OCI-LY1 (cell line): Measurements from ENCODE around the gene UBR3.
A peak's percentile ranks its signal among the peaks of the same experiment; 100 is the strongest.

Source experiments
- EZH2 ChIP-seq: fragments of 200-600 bp; sonication (generic), shearing (Covaris generic); IDR thresholded peaks from 2 replicates; pipeline ENCODE4 v1.8.0; 2017; ENCODE audit warnings: borderline replicate concordance, mixed run types, mild to moderate bottlenecking, antibody characterized with exemption, low read length, moderate library complexity, mixed read lengths
- TF ChIP-seq, protein P1 (sequence below): fragments of 200-600 bp; sonication (generic), shearing (Covaris generic); IDR thresholded peaks from 2 replicates; pipeline ENCODE4 v1.5.1; 2017; ENCODE audit warnings: mild to moderate bottlenecking, antibody characterized with exemption, low read length, moderate library complexity, mixed read lengths

DNA sequence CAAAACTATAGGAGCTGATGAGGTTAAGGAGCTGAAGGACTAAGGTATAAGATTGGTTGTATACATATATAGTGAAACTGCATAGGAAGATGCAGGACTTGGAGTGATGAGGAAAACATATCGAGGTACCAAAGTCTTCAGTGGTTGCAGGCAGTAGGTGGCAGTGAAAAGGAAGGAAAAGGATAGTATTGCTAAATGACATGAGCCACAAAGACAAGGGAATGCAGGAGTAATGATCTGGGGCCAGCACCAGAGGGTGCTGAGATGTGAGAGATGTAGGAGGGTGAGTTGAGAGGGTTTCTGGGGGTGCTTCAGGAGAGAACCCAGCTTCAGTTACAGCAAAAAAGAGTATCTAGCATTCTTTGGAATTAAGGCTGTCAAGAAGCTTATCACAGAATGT, 178.4 kb downstream of the UBR3 start:
- no peak for TF ChIP-seq EZH2
- TF ChIP-seq, protein P1, sequence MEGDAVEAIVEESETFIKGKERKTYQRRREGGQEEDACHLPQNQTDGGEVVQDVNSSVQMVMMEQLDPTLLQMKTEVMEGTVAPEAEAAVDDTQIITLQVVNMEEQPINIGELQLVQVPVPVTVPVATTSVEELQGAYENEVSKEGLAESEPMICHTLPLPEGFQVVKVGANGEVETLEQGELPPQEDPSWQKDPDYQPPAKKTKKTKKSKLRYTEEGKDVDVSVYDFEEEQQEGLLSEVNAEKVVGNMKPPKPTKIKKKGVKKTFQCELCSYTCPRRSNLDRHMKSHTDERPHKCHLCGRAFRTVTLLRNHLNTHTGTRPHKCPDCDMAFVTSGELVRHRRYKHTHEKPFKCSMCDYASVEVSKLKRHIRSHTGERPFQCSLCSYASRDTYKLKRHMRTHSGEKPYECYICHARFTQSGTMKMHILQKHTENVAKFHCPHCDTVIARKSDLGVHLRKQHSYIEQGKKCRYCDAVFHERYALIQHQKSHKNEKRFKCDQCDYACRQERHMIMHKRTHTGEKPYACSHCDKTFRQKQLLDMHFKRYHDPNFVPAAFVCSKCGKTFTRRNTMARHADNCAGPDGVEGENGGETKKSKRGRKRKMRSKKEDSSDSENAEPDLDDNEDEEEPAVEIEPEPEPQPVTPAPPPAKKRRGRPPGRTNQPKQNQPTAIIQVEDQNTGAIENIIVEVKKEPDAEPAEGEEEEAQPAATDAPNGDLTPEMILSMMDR, result peak; percentile 23; the same call in 1 of the 2 replicates
